Kidney (tissue), 14 donors: ENCODE measurements around the gene TMEM200A. TPM values are rescaled to one million over a fixed set of nuclear protein-coding genes. Genes with fewer than 3 reads are reported as not detected.

Experiments used
- DNase-seq, 5 donors: peaks; one replicate each; pipeline ENCODE4 v3.0.0-alpha.2; 2013 to 2020
- FAIRE-seq: peaks from 2 replicates; lab custom pipeline; 2012; peaks lifted over from hg19 to GRCh38; lab: Jason Lieb, UNC
- H3K27ac ChIP-seq, 2 donors: one replicate each; pipeline ENCODE4 v1.7.0; 2013; ENCODE audit warnings: low read depth in 2 of 2, low read length in 2 of 2, inconsistent platforms in 1 of 2
- H3K27me3 ChIP-seq: one replicate; pipeline ENCODE4 v1.7.1; 2013; ENCODE audit warnings: low read length, inconsistent platforms; ENCODE audit not compliant: control insufficient read depth, insufficient read depth
- H3K36me3 ChIP-seq, 3 donors: one replicate each; pipeline versions ENCODE4 v1.7.0 to v1.7.1; 2013; ENCODE audit warnings: low read length in 3 of 3, control low read depth in 1 of 3, inconsistent platforms in 1 of 3; ENCODE audit not compliant: insufficient read depth in 3 of 3, control insufficient read depth in 2 of 3
- H3K4me1 ChIP-seq, 3 donors: one replicate each; pipeline versions ENCODE4 v1.7.0 to v1.7.1; 2013; ENCODE audit warnings: low read length in 3 of 3, inconsistent platforms in 1 of 3, low read depth in 1 of 3; ENCODE audit not compliant: control insufficient read depth in 2 of 3, insufficient read depth in 2 of 3
- H3K4me3 ChIP-seq, 3 donors: one replicate each; pipeline versions ENCODE4 v1.7.0 to v1.8.1; 2013; ENCODE audit warnings: low read length in 3 of 3, control low read depth in 1 of 3, inconsistent platforms in 1 of 3
- H3K9ac ChIP-seq, 3 donors: one replicate each; pipeline versions ENCODE4 v1.7.0 to v1.7.1; 2013; ENCODE audit warnings: low read length in 3 of 3, control low read depth in 1 of 3, inconsistent platforms in 1 of 3
- H3K9me3 ChIP-seq, 3 donors: one replicate each; pipeline versions ENCODE4 v1.7.0 to v1.7.1; 2013; ENCODE audit warnings: low read length in 3 of 3, control low read depth in 1 of 3, inconsistent platforms in 1 of 3; ENCODE audit not compliant: control insufficient read depth in 2 of 3, insufficient read depth in 1 of 3
- CTCF ChIP-seq: IDR thresholded peaks from 3 replicates; pipeline ENCODE4 v1.5.1; 2012; ENCODE audit warnings: mild to moderate bottlenecking, moderate library complexity, borderline replicate concordance; ENCODE audit not compliant: insufficient read depth; ENCODE audit errors: extremely low read depth
- intact Hi-C: fragments of 100-400 bp; cut with DNase I; formaldehyde crosslinking; loops from one replicate; pipeline ENCODE4 v1.11.1; 2022
- polyA plus RNA-seq: library from polyadenylated mRNA; stranded (reverse); fragments of 350-450 nt; fragmentation: Illumina TruSeq; extraction: RNeasy Lipid Tissue Mini Kit (QIAGEN cat#74804); gene quantifications from one replicate; pipeline ENCODE4 v1.2.3, GENCODE V29; 2014; ENCODE audit warnings: low read depth, low replicate concordance; ENCODE audit not compliant: insufficient read depth
- total RNA-seq: library from RNA; stranded (reverse); fragmentation: NEBNext Ultra II Directional; extraction: Animal tissue kit (Norgen Biotek cat#: 25700); gene quantifications from one replicate; pipeline ENCODE4 v1.2.1, GENCODE V29; 2021
- donor health status: control.
- donor health status: control.
- donor health status: control.
- donor health status: control.
- donor health status: control.
- donor health status: DM: yes; HTN: yes; CAD: no.
- donor health status: Normal renal cell carcinoma (clear cell type).

The TMEM200A gene
- total and polyA plus RNA-seq, 2 donors from 2014 or later: 7.7 to 17.9 TPM

DNA sequence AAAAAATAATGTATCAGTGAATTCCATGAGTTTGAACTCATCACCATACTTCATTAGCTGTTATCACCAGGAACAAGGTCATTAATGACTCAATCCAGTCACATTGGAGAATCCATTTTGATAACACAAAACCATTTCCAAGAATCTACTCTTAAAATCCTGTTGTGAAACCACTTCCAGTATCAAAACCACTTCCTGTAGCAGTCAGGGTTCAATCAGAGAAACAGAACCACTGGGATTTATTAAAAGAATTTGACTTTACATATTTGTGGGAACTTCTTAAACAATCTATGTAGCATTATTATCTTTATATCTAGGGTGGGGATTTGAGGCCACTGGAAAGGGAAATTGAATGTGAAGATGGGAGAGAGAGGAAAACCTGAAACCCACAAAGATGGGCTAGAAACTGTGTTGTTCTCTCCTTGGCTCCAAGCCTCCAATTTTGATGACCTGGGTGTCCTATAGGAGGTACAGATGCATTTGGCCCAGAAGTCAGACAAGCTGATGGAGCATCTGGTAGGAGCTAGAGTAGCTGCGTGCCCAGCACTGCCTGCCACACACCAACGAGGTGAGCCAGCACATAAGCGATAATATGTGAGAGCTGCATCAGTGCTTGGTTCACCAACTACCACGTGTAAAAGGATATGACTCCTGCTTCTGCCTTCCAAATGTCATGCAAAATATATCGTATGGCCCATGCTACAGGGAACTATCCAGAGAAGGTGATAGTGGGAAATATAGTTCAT, 117.0 kb downstream of the TMEM200A start:
- H3K4me1 ChIP-seq: no peaks in the 10 kb centered on the region
- H3K27me3 ChIP-seq: no peaks in the 10 kb centered on the region
- H3K9ac ChIP-seq: no peak overlapping the region
- no peak for FAIRE-seq
- TF ChIP-seq CTCF: no peak
- no peaks in the 10 kb centered on the region for H3K9me3 ChIP-seq
- H3K27ac ChIP-seq: no peak overlapping the region
- H3K36me3 ChIP-seq: no peaks in the 10 kb centered on the region
- intact Hi-C loops: no loop called here
- no peak for DNase-seq
- no peak overlapping the region for H3K4me3 ChIP-seq

DNA sequence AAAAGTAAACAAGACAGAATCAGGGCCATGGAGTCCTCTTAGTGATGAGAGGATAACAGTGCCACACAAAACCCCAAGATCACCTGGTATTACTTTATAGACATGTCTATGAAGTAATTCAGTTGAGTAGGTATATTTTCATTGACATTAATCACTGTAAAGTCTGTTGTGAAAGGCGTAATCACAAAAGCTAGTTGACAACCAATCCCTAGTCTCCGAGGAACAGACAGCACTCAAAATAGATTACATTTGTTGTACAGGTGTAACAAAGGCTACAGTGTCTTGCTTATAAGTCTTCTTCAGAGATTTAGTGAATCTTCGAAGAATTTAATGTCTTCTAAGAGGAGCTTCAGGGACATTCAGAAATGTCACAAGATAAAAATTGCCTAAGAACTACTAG, 120.1 kb downstream of the TMEM200A start:
- no peak overlapping the region for H3K9ac ChIP-seq
- H3K27ac ChIP-seq: no peak overlapping the region
- TF ChIP-seq CTCF: no peak
- H3K36me3 ChIP-seq: no peaks in the 10 kb centered on the region
- no peak overlapping the region for H3K4me3 ChIP-seq
- no peaks in the 10 kb centered on the region for H3K9me3 ChIP-seq
- no peaks in the 10 kb centered on the region for H3K4me1 ChIP-seq
- H3K27me3 ChIP-seq: no peaks in the 10 kb centered on the region
- FAIRE-seq: no peak
- DNase-seq: no peak
- intact Hi-C loops: no loop called here

GRCh38 chr6:130486417-130486816, 120.6 kb downstream of the TMEM200A start:
- no peak for DNase-seq
- intact Hi-C loops: no loop called here
- H3K36me3 ChIP-seq: no peaks in the 10 kb centered on the region
- FAIRE-seq: no peak
- no peak overlapping the region for H3K4me3 ChIP-seq
- H3K4me1 ChIP-seq: no peaks in the 10 kb centered on the region
- H3K9me3 ChIP-seq: no peaks in the 10 kb centered on the region
- H3K27me3 ChIP-seq: no peaks in the 10 kb centered on the region
- no peak overlapping the region for H3K27ac ChIP-seq
- no peak overlapping the region for H3K9ac ChIP-seq
- TF ChIP-seq CTCF: no peak

DNA sequence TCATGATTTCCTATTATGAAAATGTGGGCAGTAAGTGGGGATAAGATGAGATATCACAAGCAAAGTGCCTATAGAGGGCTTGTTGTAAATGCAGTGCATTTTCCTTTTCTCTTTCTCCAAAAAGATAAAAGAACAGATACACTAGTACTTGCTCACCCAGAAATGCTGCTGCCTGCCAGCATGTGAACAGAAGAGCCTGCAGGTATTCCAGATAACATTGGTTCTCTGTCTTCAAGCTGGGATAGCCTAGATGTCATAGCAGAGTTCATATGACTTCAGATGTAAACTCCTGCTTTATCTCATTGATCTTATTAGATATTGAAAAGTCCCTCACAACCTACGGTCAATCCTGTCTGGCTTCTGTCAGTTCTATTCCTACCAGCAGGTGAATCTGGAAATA, 123.7 kb downstream of the TMEM200A start:
- no peak overlapping the region for H3K9ac ChIP-seq

More for the DNA sequence above, 123.7 kb downstream of the TMEM200A start:
- Histone ChIP-seq H3K36me3 (no peaks in the 10 kb centered on the region), H3K9me3 (no peaks in the 10 kb centered on the region), H3K27me3 (no peaks in the 10 kb centered on the region), H3K27ac (no peak overlapping the region), H3K4me1 (no peaks in the 10 kb centered on the region), H3K4me3 (no peak overlapping the region)
- DNase-seq (no peak), FAIRE-seq (no peak)
- no peak for TF ChIP-seq CTCF
- intact Hi-C loops: no loop called here
